Measurements from ENCODE around the gene DNAAF8. TPM values are rescaled to one million over a fixed set of nuclear protein-coding genes. Genes with fewer than 3 reads are reported as not detected.

DNAAF8 gene
- polyA plus RNA-seq, 1 donor from 2014 or later = 3.4 TPM

DNA sequence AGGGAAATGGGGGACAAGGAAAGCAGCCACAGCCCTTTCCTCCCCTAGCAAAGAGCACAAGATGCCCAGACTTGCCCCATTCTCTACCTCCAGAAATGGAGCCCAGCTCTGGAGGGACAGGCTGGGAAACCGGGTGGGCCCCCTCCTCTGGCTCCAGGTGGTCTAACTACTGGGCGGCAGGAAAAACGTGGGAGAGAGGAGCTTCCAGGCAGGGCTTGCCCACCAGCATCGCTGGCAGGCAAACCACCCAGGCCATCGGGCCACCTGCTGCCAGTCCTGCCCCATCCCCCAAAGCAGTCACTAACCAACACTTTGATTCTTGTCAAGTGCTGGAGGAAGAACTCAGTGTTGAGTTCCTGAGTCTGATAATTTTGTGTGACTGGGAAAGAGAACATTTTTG is 15.9 kb upstream of the DNAAF8 start:
- Histone ChIP-seq H3K79me2 (replicated peaks; ENCODE audit: insufficient read depth, low read length) (no peaks in the 10 kb centered on the region), H3K4me2 (ENCODE audit: low read length) (no peak overlapping the region), H3K4me3 (ENCODE audit: low read length) (no peak overlapping the region), H3K27me3 (ENCODE audit: insufficient read depth, low read depth, low read length) (no peaks in the 10 kb centered on the region), H4K20me1 (ENCODE audit: insufficient read depth) (no peaks in the 10 kb centered on the region), H2AFZ (ENCODE audit: low read depth, low read length) (no peak overlapping the region), H3K27ac (ENCODE audit: low read length) (no peak overlapping the region), H3K9me2 (ENCODE audit: insufficient read depth, low read length) (no peaks in the 10 kb centered on the region), H3K36me3 (ENCODE audit: insufficient read depth, low read length) (no peaks in the 10 kb centered on the region), H3F3A (ENCODE audit: insufficient read depth, low read length, poor library complexity, severe bottlenecking) (no peaks in the 10 kb centered on the region), H3K9me3 (ENCODE audit: low read length) (no peaks in the 10 kb centered on the region), H3K9ac (ENCODE audit: low read length) (no peak overlapping the region)
- TF ChIP-seq POLR2AphosphoS5 (IDR thresholded peaks at IDR 0.05) (no peak), SMC3 (conservative IDR thresholded peaks at IDR 0.05; ENCODE audit: poor library complexity) (no peak), MXI1 (conservative IDR thresholded peaks at IDR 0.05; ENCODE audit: poor library complexity, severe bottlenecking) (no peak), EP300 (conservative IDR thresholded peaks at IDR 0.05; ENCODE audit: poor library complexity, severe bottlenecking) (no peak), RAD21 (conservative IDR thresholded peaks at IDR 0.05) (no peak), EZH2 (IDR thresholded peaks at IDR 0.05; ENCODE audit: borderline replicate concordance, insufficient read depth, low read length, poor library complexity, severe bottlenecking) (no peak), TAF1 (IDR thresholded peaks at IDR 0.05; ENCODE audit: low read depth) (no peak)
- TF ChIP-seq, protein P1, sequence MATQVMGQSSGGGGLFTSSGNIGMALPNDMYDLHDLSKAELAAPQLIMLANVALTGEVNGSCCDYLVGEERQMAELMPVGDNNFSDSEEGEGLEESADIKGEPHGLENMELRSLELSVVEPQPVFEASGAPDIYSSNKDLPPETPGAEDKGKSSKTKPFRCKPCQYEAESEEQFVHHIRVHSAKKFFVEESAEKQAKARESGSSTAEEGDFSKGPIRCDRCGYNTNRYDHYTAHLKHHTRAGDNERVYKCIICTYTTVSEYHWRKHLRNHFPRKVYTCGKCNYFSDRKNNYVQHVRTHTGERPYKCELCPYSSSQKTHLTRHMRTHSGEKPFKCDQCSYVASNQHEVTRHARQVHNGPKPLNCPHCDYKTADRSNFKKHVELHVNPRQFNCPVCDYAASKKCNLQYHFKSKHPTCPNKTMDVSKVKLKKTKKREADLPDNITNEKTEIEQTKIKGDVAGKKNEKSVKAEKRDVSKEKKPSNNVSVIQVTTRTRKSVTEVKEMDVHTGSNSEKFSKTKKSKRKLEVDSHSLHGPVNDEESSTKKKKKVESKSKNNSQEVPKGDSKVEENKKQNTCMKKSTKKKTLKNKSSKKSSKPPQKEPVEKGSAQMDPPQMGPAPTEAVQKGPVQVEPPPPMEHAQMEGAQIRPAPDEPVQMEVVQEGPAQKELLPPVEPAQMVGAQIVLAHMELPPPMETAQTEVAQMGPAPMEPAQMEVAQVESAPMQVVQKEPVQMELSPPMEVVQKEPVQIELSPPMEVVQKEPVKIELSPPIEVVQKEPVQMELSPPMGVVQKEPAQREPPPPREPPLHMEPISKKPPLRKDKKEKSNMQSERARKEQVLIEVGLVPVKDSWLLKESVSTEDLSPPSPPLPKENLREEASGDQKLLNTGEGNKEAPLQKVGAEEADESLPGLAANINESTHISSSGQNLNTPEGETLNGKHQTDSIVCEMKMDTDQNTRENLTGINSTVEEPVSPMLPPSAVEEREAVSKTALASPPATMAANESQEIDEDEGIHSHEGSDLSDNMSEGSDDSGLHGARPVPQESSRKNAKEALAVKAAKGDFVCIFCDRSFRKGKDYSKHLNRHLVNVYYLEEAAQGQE (IDR thresholded peaks at IDR 0.05; ENCODE audit: borderline replicate concordance) = no peak
- TF ChIP-seq, protein P2, sequence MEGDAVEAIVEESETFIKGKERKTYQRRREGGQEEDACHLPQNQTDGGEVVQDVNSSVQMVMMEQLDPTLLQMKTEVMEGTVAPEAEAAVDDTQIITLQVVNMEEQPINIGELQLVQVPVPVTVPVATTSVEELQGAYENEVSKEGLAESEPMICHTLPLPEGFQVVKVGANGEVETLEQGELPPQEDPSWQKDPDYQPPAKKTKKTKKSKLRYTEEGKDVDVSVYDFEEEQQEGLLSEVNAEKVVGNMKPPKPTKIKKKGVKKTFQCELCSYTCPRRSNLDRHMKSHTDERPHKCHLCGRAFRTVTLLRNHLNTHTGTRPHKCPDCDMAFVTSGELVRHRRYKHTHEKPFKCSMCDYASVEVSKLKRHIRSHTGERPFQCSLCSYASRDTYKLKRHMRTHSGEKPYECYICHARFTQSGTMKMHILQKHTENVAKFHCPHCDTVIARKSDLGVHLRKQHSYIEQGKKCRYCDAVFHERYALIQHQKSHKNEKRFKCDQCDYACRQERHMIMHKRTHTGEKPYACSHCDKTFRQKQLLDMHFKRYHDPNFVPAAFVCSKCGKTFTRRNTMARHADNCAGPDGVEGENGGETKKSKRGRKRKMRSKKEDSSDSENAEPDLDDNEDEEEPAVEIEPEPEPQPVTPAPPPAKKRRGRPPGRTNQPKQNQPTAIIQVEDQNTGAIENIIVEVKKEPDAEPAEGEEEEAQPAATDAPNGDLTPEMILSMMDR (IDR thresholded peaks at IDR 0.05; ENCODE audit: poor library complexity, severe bottlenecking) = no peak

DNA sequence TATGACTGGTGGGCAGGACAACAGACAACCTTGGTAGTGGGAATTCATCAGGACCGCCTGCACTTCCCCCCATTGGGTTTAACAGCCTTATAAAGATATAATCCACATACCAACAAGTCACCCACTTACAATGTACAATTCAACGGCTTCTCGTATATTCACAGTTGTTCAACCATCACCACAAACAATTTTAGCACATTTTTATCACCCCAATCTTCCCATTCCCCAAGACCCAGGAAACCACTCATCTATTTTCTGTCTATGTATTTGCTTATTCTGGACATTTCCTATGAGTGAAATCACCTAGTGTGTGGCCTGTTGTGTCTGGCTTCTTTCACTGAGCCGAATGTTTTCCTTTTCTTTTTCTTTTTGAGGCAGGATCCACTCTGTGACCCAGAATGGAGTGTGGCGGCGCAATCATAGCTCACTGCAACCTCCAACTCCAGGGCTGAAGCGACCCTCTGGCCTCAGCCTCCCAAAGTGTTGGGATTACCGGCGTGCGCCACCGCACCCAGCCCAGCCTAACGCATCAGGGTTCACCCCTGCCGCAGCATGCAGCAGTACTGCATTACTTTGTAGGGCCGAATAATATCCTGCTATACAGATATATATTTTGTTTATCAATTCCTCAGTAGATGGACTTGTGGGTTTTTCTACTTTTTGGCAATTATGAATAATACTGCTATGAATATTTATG is 11.1 kb upstream of the DNAAF8 start:
- H3K4me2 ChIP-seq (ENCODE audit: low read length) = no peak overlapping the region
- no peak overlapping the region for H2AFZ ChIP-seq (ENCODE audit: low read depth, low read length)
- no peaks in the 10 kb centered on the region for H3K9me3 ChIP-seq (ENCODE audit: low read length)
- no peaks in the 10 kb centered on the region for H3K79me2 ChIP-seq (replicated peaks; ENCODE audit: insufficient read depth, low read length)
- no peak overlapping the region for H3K9ac ChIP-seq (ENCODE audit: low read length)
- no peak overlapping the region for H3K4me3 ChIP-seq (ENCODE audit: low read length)
- no peak for TF ChIP-seq RAD21 (conservative IDR thresholded peaks at IDR 0.05)
- TF ChIP-seq TAF1 (IDR thresholded peaks at IDR 0.05; ENCODE audit: low read depth) = no peak
- no peaks in the 10 kb centered on the region for H4K20me1 ChIP-seq (ENCODE audit: insufficient read depth)
- no peaks in the 10 kb centered on the region for H3K36me3 ChIP-seq (ENCODE audit: insufficient read depth, low read length)
- H3F3A ChIP-seq (ENCODE audit: insufficient read depth, low read length, poor library complexity, severe bottlenecking) = no peaks in the 10 kb centered on the region
- no peaks in the 10 kb centered on the region for H3K9me2 ChIP-seq (ENCODE audit: insufficient read depth, low read length)
- no peaks in the 10 kb centered on the region for H3K27me3 ChIP-seq (ENCODE audit: insufficient read depth, low read depth, low read length)
- H3K27ac ChIP-seq (ENCODE audit: low read length) = no peak overlapping the region
